Measurements from ENCODE around the gene STK39.

STK39 gene

DNA sequence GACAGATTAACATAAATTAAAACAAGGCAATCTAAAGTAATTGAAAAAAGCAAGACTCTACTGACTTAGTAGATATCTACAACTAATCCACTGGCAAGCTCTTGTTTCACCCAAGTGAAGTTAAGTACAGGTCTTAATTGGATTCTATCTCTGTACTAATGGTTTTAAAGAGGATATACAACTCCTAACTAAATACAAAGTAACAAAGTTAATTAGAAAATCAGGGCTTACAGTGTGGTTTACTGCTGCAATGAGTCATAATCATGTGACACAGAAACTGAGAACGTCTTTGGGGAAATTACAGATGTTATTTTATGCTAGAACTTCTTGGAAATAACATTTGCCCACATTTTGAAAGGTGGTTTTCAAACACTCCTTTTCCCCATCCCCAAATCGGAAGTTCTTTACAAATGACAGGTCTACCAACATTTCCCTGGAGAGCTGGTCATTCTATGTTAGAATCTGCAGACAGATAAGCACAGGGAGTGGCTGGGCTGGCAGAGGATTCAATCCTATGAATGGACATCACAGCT lies 245.3 kb downstream of the STK39 start:
- H4K91ac ChIP-seq (ENCODE audit: low read length), result no peak overlapping the region
- no peak overlapping the region for H3K18ac ChIP-seq (ENCODE audit: low read depth in 1 of 2, low read length in 2 of 2)
- no peak overlapping the region for H2AFZ ChIP-seq (ENCODE audit: low read depth, low read length)
- no peak overlapping the region for H4K8ac ChIP-seq (ENCODE audit: low read length)
- H3K79me1 ChIP-seq (replicated peaks; ENCODE audit: low read length, poor library complexity, severe bottlenecking), result no peaks in the 10 kb centered on the region
- no peak overlapping the region for H3K27ac ChIP-seq (ENCODE audit: low read length, poor library complexity, severe bottlenecking)
- DNase-seq, result peak; percentile 58
- peak overlapping the region; percentile 44 for H2BK5ac ChIP-seq (ENCODE audit: low read depth, low read length, poor library complexity, severe bottlenecking)
- no peaks in the 10 kb centered on the region for H3K27me3 ChIP-seq (ENCODE audit: control insufficient read depth in 1 of 2, insufficient read depth in 1 of 2, low read length in 2 of 2)
- no peak overlapping the region for H3K4me2 ChIP-seq (ENCODE audit: low read length, poor library complexity, severe bottlenecking)
- peaks cover 2% of the 10 kb centered on the region for H3K4me1 ChIP-seq (ENCODE audit: control insufficient read depth, insufficient read depth, low read depth, low read length)
- no peak overlapping the region for H3K23ac ChIP-seq (ENCODE audit: low read length in 2 of 2)
- H2BK120ac ChIP-seq (ENCODE audit: low read depth, low read length), result no peak overlapping the region
- no peak overlapping the region for H3K14ac ChIP-seq (ENCODE audit: low read length in 2 of 2)
- H3K9me3 ChIP-seq (ENCODE audit: control insufficient read depth, low read length), result peaks cover 8% of the 10 kb centered on the region
- 100% methylated on average over 1 of the region's 2 CpGs for WGBS
- H2BK15ac ChIP-seq (ENCODE audit: low read depth, poor library complexity, severe bottlenecking), result no peak overlapping the region
- no peak overlapping the region for H3K4me3 ChIP-seq (ENCODE audit: insufficient read depth in 1 of 2, low read depth in 1 of 2, low read length in 2 of 2)
- peaks cover 2 to 11% of the 10 kb centered on the region in 2 experiments for H3K36me3 ChIP-seq (ENCODE audit: control insufficient read depth in 1 of 2, insufficient read depth in 2 of 2, low read depth in 1 of 2, low read length in 2 of 2)
- H3K9ac ChIP-seq (ENCODE audit: low read length), result peak overlapping the region; percentile 55
- no peak overlapping the region for H3K4ac ChIP-seq (ENCODE audit: low read depth in 1 of 2, low read length in 2 of 2)
- no peak overlapping the region for H2BK12ac ChIP-seq (ENCODE audit: low read length in 2 of 2)
- no peak overlapping the region for H2AK5ac ChIP-seq (ENCODE audit: low read length, severe bottlenecking)

DNA sequence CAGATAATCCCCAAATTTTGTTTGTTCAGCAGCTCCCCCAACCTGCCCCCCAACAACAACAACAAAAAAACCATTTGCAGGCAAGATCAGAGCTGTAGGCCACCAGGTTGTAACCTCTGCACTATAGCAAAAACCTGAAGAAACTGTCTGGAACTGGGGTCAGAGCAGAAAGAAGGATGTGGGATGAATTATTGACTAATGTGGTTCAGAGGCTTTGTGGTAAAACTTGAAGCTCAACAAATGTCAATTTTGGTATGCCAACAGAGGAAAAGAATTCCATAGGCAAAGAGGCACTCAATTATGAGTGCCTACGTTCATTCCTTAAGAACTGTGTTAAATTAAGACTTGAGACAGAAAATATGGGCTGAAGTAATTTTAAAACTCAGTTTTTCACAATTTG lies 255.1 kb downstream of the STK39 start:
- Histone ChIP-seq H3K4me3 (ENCODE audit: insufficient read depth in 1 of 2, low read depth in 1 of 2, low read length in 2 of 2) (no peak overlapping the region), H4K8ac (ENCODE audit: low read length) (no peak overlapping the region)
- WGBS, result no CpG with 5 or more reads among the region's 1 CpG

DNA sequence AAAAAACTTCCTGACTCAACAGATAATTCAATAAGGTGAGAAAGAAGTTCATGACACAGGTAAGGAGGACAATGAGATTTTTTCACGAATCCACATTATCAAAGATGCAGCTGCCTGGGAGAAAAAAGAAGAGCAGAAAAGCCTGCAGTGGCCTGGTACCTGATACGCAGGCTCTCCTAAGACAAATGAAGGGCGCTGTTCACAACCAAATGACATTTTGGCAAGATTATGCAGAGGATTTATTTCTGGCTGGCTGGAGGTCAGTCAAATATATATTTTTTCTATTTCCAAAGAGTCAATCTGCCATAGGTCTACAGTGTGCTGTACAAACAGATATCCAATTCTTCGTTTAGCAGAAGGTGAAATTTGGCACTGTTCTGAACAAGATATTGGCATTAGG lies 257.3 kb downstream of the STK39 start:
- Histone ChIP-seq H4K8ac (ENCODE audit: low read length) (no peak overlapping the region), H3K14ac (ENCODE audit: low read length in 2 of 2) (no peak overlapping the region), H3K9ac (ENCODE audit: low read length) (no peak overlapping the region), H3K18ac (ENCODE audit: low read depth in 1 of 2, low read length in 2 of 2) (no peak overlapping the region), H3K4ac (ENCODE audit: low read depth in 1 of 2, low read length in 2 of 2) (no peak overlapping the region), H3K4me2 (ENCODE audit: low read length, poor library complexity, severe bottlenecking) (no peak overlapping the region), H3K79me1 (replicated peaks; ENCODE audit: low read length, poor library complexity, severe bottlenecking) (peaks cover 8% of the 10 kb centered on the region), H2BK120ac (ENCODE audit: low read depth, low read length) (no peak overlapping the region), H3K36me3 (ENCODE audit: control insufficient read depth in 1 of 2, insufficient read depth in 2 of 2, low read depth in 1 of 2, low read length in 2 of 2) (peaks cover 0 to 4% of the 10 kb centered on the region in 2 experiments), H3K9me3 (ENCODE audit: control insufficient read depth, low read length) (no peaks in the 10 kb centered on the region), H2AK5ac (ENCODE audit: low read length, severe bottlenecking) (no peak overlapping the region), H2BK5ac (ENCODE audit: low read depth, low read length, poor library complexity, severe bottlenecking) (no peak overlapping the region), H2BK12ac (ENCODE audit: low read length in 2 of 2) (no peak overlapping the region), H2AFZ (ENCODE audit: low read depth, low read length) (no peak overlapping the region), H3K23ac (ENCODE audit: low read length in 2 of 2) (no peak overlapping the region), H3K27ac (ENCODE audit: low read length, poor library complexity, severe bottlenecking) (no peak overlapping the region), H4K91ac (ENCODE audit: low read length) (no peak overlapping the region), H3K4me3 (ENCODE audit: insufficient read depth in 1 of 2, low read depth in 1 of 2, low read length in 2 of 2) (no peak overlapping the region), H2BK15ac (ENCODE audit: low read depth, poor library complexity, severe bottlenecking) (no peak overlapping the region), H3K4me1 (ENCODE audit: control insufficient read depth, insufficient read depth, low read depth, low read length) (peaks cover 4% of the 10 kb centered on the region), H3K27me3 (ENCODE audit: control insufficient read depth in 1 of 2, insufficient read depth in 1 of 2, low read length in 2 of 2) (no peaks in the 10 kb centered on the region)
- no peak for DNase-seq
- 90% methylated on average over 3 of the region's 4 CpGs for WGBS

More for the DNA sequence above, 255.1 kb downstream of the STK39 start:
- H3K79me1 ChIP-seq (replicated peaks; ENCODE audit: low read length, poor library complexity, severe bottlenecking), result peaks cover 12% of the 10 kb centered on the region
- H3K18ac ChIP-seq (ENCODE audit: low read depth in 1 of 2, low read length in 2 of 2), result no peak overlapping the region
- H3K4me1 ChIP-seq (ENCODE audit: control insufficient read depth, insufficient read depth, low read depth, low read length), result peaks cover 4% of the 10 kb centered on the region
- H3K9ac ChIP-seq (ENCODE audit: low read length), result no peak overlapping the region
- no peak overlapping the region for H2BK120ac ChIP-seq (ENCODE audit: low read depth, low read length)
- no peak overlapping the region for H2BK5ac ChIP-seq (ENCODE audit: low read depth, low read length, poor library complexity, severe bottlenecking)
- no peak overlapping the region for H3K23ac ChIP-seq (ENCODE audit: low read length in 2 of 2)
- H3K27me3 ChIP-seq (ENCODE audit: control insufficient read depth in 1 of 2, insufficient read depth in 1 of 2, low read length in 2 of 2), result no peaks in the 10 kb centered on the region
- H3K27ac ChIP-seq (ENCODE audit: low read length, poor library complexity, severe bottlenecking), result peak overlapping the region; percentile 38
- no peak overlapping the region for H2BK12ac ChIP-seq (ENCODE audit: low read length in 2 of 2)
- H2AFZ ChIP-seq (ENCODE audit: low read depth, low read length), result no peak overlapping the region
- DNase-seq, result no peak
- peaks cover 0 to 10% of the 10 kb centered on the region in 2 experiments for H3K36me3 ChIP-seq (ENCODE audit: control insufficient read depth in 1 of 2, insufficient read depth in 2 of 2, low read depth in 1 of 2, low read length in 2 of 2)
- H3K14ac ChIP-seq (ENCODE audit: low read length in 2 of 2), result no peak overlapping the region
- no peak overlapping the region for H2BK15ac ChIP-seq (ENCODE audit: low read depth, poor library complexity, severe bottlenecking)
- no peaks in the 10 kb centered on the region for H3K9me3 ChIP-seq (ENCODE audit: control insufficient read depth, low read length)
- H2AK5ac ChIP-seq (ENCODE audit: low read length, severe bottlenecking), result no peak overlapping the region
- H3K4ac ChIP-seq (ENCODE audit: low read depth in 1 of 2, low read length in 2 of 2), result no peak overlapping the region
- no peak overlapping the region for H4K91ac ChIP-seq (ENCODE audit: low read length)
- H3K4me2 ChIP-seq (ENCODE audit: low read length, poor library complexity, severe bottlenecking), result no peak overlapping the region

DNA sequence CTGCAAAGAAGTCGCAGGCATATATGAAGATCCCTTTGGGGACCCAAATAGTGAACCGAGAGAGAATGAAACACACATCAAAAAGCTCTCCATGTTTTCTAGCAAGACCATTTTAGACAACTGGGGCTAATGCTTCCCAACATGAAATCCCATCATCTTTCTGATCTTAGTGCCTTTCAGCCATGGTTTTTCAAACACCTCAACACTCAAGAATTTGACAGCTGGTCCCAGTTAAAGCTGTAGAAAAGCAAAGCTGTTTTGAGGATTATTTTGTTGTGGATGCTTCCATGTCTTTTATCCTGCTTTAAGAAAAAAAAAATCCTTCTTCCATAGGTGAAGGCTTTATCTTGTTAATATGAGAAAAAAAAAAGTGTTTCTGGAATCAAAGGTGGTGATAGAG lies 259.1 kb downstream of the STK39 start:
- Histone ChIP-seq H3K4me3 (ENCODE audit: insufficient read depth in 1 of 2, low read depth in 1 of 2, low read length in 2 of 2) (no peak overlapping the region), H3K4me1 (ENCODE audit: control insufficient read depth, insufficient read depth, low read depth, low read length) (peaks cover 4% of the 10 kb centered on the region), H3K9ac (ENCODE audit: low read length) (no peak overlapping the region), H3K36me3 (ENCODE audit: control insufficient read depth in 1 of 2, insufficient read depth in 2 of 2, low read depth in 1 of 2, low read length in 2 of 2) (peaks cover 3 to 15% of the 10 kb centered on the region in 2 experiments), H2BK5ac (ENCODE audit: low read depth, low read length, poor library complexity, severe bottlenecking) (no peak overlapping the region), H3K79me1 (replicated peaks; ENCODE audit: low read length, poor library complexity, severe bottlenecking) (peaks cover 8% of the 10 kb centered on the region), H3K27ac (ENCODE audit: low read length, poor library complexity, severe bottlenecking) (no peak overlapping the region), H3K14ac (ENCODE audit: low read length in 2 of 2) (no peak overlapping the region), H2AK5ac (ENCODE audit: low read length, severe bottlenecking) (no peak overlapping the region), H3K9me3 (ENCODE audit: control insufficient read depth, low read length) (no peaks in the 10 kb centered on the region), H3K4ac (ENCODE audit: low read depth in 1 of 2, low read length in 2 of 2) (no peak overlapping the region), H4K91ac (ENCODE audit: low read length) (no peak overlapping the region), H3K23ac (ENCODE audit: low read length in 2 of 2) (no peak overlapping the region), H3K4me2 (ENCODE audit: low read length, poor library complexity, severe bottlenecking) (no peak overlapping the region), H2BK120ac (ENCODE audit: low read depth, low read length) (no peak overlapping the region), H2BK15ac (ENCODE audit: low read depth, poor library complexity, severe bottlenecking) (no peak overlapping the region), H2BK12ac (ENCODE audit: low read length in 2 of 2) (no peak overlapping the region), H4K8ac (ENCODE audit: low read length) (no peak overlapping the region), H2AFZ (ENCODE audit: low read depth, low read length) (no peak overlapping the region), H3K18ac (ENCODE audit: low read depth in 1 of 2, low read length in 2 of 2) (no peak overlapping the region), H3K27me3 (ENCODE audit: control insufficient read depth in 1 of 2, insufficient read depth in 1 of 2, low read length in 2 of 2) (no peaks in the 10 kb centered on the region)
- 88% methylated on average over 2 of the region's 2 CpGs for WGBS
- DNase-seq, result no peak

All from mesenchymal stem cell (in vitro differentiated cells and primary cell).